GM23338 (cell line): ENCODE measurements around the gene TMEM8B. TPM values are rescaled to one million over a fixed set of nuclear protein-coding genes. Genes with fewer than 3 reads are reported as not detected.

Experiments used
- ATAC-seq: fragments of 200-7000 bp; cut with Tn5 transposase; 3 replicates; pipeline ENCODE4 v1.9.1; 2020
- DNase-seq: peaks from one replicate; pipeline ENCODE4 v3.0.0-alpha.2; 2015; ENCODE audit warnings: low spot score
- H2AFZ ChIP-seq: fragments of 200-600 bp; sonication (generic); 2 replicates; pipeline ENCODE4 v1.8.0; 2016; ENCODE audit warnings: antibody characterized with exemption, mild to moderate bottlenecking, moderate library complexity
- H3F3A ChIP-seq: fragments of 200-600 bp; sonication (generic); replicated peaks from 2 replicates; pipeline ENCODE4 v1.8.0; 2017; ENCODE audit warnings: antibody characterized with exemption, mixed run types, low read depth
- H3K27ac ChIP-seq: fragments of 200-600 bp; sonication (generic); 2 replicates; pipeline ENCODE4 v1.6.1; 2016; ENCODE audit warnings: low read depth
- H3K27me3 ChIP-seq: fragments of 200-600 bp; sonication (generic); 2 replicates; pipeline ENCODE4 v1.8.0; 2016; ENCODE audit warnings: mild to moderate bottlenecking, mixed run types, moderate library complexity; ENCODE audit not compliant: insufficient read depth
- H3K36me3 ChIP-seq: fragments of 200-600 bp; sonication (generic); 2 replicates; pipeline ENCODE4 v1.8.0; 2016; ENCODE audit warnings: mild to moderate bottlenecking; ENCODE audit not compliant: insufficient read depth
- H3K4me1 ChIP-seq: fragments of 200-600 bp; sonication (generic); 2 replicates; pipeline ENCODE4 v1.8.0; 2016; ENCODE audit warnings: mild to moderate bottlenecking, moderate library complexity; ENCODE audit not compliant: insufficient read depth
- H3K4me2 ChIP-seq: fragments of 200-600 bp; sonication (generic); 2 replicates; pipeline ENCODE4 v1.7.1; 2017; ENCODE audit warnings: mixed run types
- H3K4me3 ChIP-seq: fragments of 200-600 bp; sonication (generic); 2 replicates; pipeline ENCODE4 v1.6.1; 2016; ENCODE audit warnings: mixed run types
- H3K79me2 ChIP-seq: fragments of 200-600 bp; sonication (generic); replicated peaks from 2 replicates; pipeline ENCODE4 v1.8.0; 2017; ENCODE audit warnings: mild to moderate bottlenecking; ENCODE audit not compliant: insufficient read depth
- H3K9me2 ChIP-seq: fragments of 200-600 bp; sonication (generic); 2 replicates; pipeline ENCODE4 v1.8.0; 2017; ENCODE audit not compliant: insufficient read depth
- H4K20me1 ChIP-seq: fragments of 200-600 bp; sonication (generic); replicated peaks from 2 replicates; pipeline ENCODE4 v1.8.0; 2017; ENCODE audit warnings: mild to moderate bottlenecking; ENCODE audit not compliant: insufficient read depth
- H3K27ac Mint-ChIP-seq: 2 replicates; pipeline ENCODE4 v1.8.0; 2020; ENCODE audit warnings: inconsistent platforms, mild to moderate bottlenecking, moderate library complexity, mixed read lengths
- H3K27me3 Mint-ChIP-seq: 3 replicates; pipeline ENCODE4 v1.8.0; 2022; ENCODE audit warnings: low read depth, mild to moderate bottlenecking, moderate library complexity, mixed read lengths, inconsistent platforms; ENCODE audit not compliant: insufficient read depth, poor library complexity
- H3K36me3 Mint-ChIP-seq: 3 replicates; pipeline ENCODE4 v1.8.0; 2021; ENCODE audit warnings: low read depth, mild to moderate bottlenecking, inconsistent platforms, moderate library complexity, mixed read lengths
- H3K4me1 Mint-ChIP-seq: 3 replicates; pipeline ENCODE4 v1.8.0; 2020; ENCODE audit warnings: mild to moderate bottlenecking, inconsistent platforms, mixed read lengths
- H3K4me3 Mint-ChIP-seq: 3 replicates; pipeline ENCODE4 v1.8.0; 2021; ENCODE audit warnings: moderate library complexity, mild to moderate bottlenecking, inconsistent platforms, mixed read lengths
- H3K9me3 Mint-ChIP-seq: 3 replicates; pipeline ENCODE4 v1.8.0; 2020; ENCODE audit warnings: moderate library complexity, mild to moderate bottlenecking, inconsistent platforms, mixed read lengths
- CREB1 ChIP-seq: fragments of 250-450 bp; sonication (Bioruptor Pico); IDR thresholded peaks from 2 replicates; pipeline ENCODE4 v1.5.0; 2020; ENCODE audit warnings: low read depth, mild to moderate bottlenecking, moderate library complexity
- EZH2 ChIP-seq: fragments of 200-600 bp; sonication (generic); IDR thresholded peaks from one replicate; pipeline ENCODE4 v1.8.0; 2017; ENCODE audit warnings: antibody characterized with exemption, mild to moderate bottlenecking, low read depth; ENCODE audit not compliant: unreplicated experiment
- EZH2phosphoT487 ChIP-seq: fragments of 200-600 bp; sonication (generic); IDR thresholded peaks from one replicate; pipeline ENCODE4 v1.8.1; 2018; ENCODE audit warnings: antibody characterized with exemption; ENCODE audit not compliant: unreplicated experiment
- JUNB ChIP-seq: IDR thresholded peaks from one replicate; pipeline ENCODE4 v1.6.1; 2016; ENCODE audit warnings: antibody characterized with exemption; ENCODE audit not compliant: unreplicated experiment
- NANOG ChIP-seq: IDR thresholded peaks from 2 replicates; pipeline ENCODE4 v1.6.1; 2016; ENCODE audit warnings: antibody characterized with exemption, borderline replicate concordance
- POLR2AphosphoS5 ChIP-seq: IDR thresholded peaks from 2 replicates; pipeline ENCODE4 v1.6.1; 2016; ENCODE audit warnings: antibody characterized with exemption, low read depth
- STAT1 ChIP-seq: IDR thresholded peaks from one replicate; pipeline ENCODE4 v1.6.1; 2016; ENCODE audit warnings: antibody characterized with exemption; ENCODE audit not compliant: unreplicated experiment
- ZNF114 ChIP-seq: fragments of 250-450 bp; sonication (Bioruptor Pico); IDR thresholded peaks from 2 replicates; pipeline ENCODE4 v1.5.0; 2020; ENCODE audit warnings: mild to moderate bottlenecking, moderate library complexity
- ZNF331 ChIP-seq: fragments of 250-450 bp; sonication (Bioruptor Pico); IDR thresholded peaks from 2 replicates; pipeline ENCODE4 v1.5.0; 2020; ENCODE audit warnings: low read depth, mild to moderate bottlenecking, moderate library complexity
- polyA plus RNA-seq: library from polyadenylated mRNA; unstranded; fragments of >200 nt; fragmentation: Nextera tagmentation; extraction: Ambion mirVana; gene quantifications from 2 replicates; pipeline ENCODE4 v1.2.1, GENCODE V29; 2016
- total RNA-seq: library from RNA; depleted of rRNA; stranded (reverse); fragments of >200 nt; shearing (Covaris generic); gene quantifications from 2 replicates; pipeline ENCODE4 v1.2.3, GENCODE V29; 2014
- TF ChIP-seq, protein P1 (sequence below): IDR thresholded peaks from 2 replicates; pipeline ENCODE4 v1.6.1; 2016; ENCODE audit warnings: antibody characterized with exemption
- TF ChIP-seq, protein P2 (sequence below): fragments of 250-450 bp; sonication (Bioruptor Pico); IDR thresholded peaks from 2 replicates; pipeline ENCODE4 v1.5.0; 2020; ENCODE audit warnings: mild to moderate bottlenecking, moderate library complexity
- TF ChIP-seq, protein P3 (sequence below): IDR thresholded peaks from one replicate; pipeline ENCODE4 v1.6.1; 2018; ENCODE audit warnings: antibody characterized with exemption; ENCODE audit not compliant: unreplicated experiment
- TF ChIP-seq, protein P4 (sequence below), 2 experiments: fragments of 200-600 bp in 1 of 2; sonication (generic) in 1 of 2; conservative IDR thresholded peaks; 2 replicates each; pipeline versions ENCODE4 v1.5.1 to v1.6.1; 2016 to 2017; ENCODE audit warnings: antibody characterized with exemption in 2 of 2, low read depth in 2 of 2, mild to moderate bottlenecking in 2 of 2, moderate library complexity in 1 of 2

The TMEM8B gene
- total and polyA plus RNA-seq, 2 experiments from 2014 or later: 4.2 to 5.5 TPM

DNA sequence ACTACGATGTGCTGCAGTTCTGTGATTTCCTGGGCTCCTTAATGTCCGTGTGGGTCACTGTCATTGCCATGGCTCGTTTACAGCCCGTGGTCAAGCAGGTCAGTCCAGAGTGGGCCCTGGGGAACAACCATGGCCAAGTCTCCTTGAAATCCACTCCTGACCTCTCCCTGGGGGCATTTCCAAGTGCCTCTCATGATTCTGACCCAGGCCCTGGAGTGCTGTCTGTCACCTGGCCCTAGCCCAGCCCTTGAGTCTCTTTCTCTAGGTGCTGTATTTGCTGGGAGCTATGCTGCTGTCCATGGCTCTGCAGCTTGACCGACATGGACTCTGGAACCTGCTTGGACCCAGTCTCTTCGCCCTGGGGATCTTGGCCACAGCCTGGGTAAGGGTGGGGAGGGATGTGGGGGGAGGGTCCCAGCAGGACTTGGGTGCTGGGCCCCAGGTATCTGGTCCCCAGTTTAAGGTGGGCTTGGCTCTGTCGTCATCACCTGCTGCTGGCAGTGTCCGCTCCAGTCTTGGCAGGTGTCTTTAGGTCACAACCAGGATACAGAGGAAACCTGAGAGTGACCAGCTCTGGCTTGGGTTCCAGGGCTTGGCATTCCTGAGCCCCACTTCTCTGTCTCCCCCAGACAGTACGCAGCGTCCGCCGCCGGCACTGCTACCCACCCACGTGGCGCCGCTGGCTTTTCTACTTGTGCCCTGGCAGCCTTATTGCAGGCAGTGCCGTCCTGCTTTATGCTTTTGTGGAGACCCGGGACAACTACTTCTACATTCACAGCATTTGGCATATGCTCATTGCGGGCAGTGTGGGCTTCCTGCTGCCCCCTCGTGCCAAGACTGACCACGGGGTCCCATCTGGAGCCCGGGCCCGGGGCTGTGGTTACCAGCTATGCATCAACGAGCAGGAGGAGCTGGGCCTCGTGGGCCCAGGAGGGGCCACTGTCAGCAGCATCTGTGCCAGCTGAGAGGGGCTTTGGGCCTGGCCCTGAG lies 24.1 kb downstream of the TMEM8B start:
- no peaks in the 10 kb centered on the region for H3K4me1 Mint-ChIP-seq
- H3K27ac Mint-ChIP-seq: no peak overlapping the region
- H3K4me2 ChIP-seq: no peak overlapping the region

More for the DNA sequence above, 24.1 kb downstream of the TMEM8B start:
- TF ChIP-seq EZH2 (no peak), ZNF331 (no peak), NANOG (no peak), STAT1 (no peak), ZNF114 (CRISPR knock-in tag) (no peak), POLR2AphosphoS5 (no peak), JUNB (no peak), CREB1 (CRISPR knock-in tag) (no peak), EZH2phosphoT487 (no peak)
- TF ChIP-seq, protein P1, sequence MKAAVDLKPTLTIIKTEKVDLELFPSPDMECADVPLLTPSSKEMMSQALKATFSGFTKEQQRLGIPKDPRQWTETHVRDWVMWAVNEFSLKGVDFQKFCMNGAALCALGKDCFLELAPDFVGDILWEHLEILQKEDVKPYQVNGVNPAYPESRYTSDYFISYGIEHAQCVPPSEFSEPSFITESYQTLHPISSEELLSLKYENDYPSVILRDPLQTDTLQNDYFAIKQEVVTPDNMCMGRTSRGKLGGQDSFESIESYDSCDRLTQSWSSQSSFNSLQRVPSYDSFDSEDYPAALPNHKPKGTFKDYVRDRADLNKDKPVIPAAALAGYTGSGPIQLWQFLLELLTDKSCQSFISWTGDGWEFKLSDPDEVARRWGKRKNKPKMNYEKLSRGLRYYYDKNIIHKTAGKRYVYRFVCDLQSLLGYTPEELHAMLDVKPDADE: no peak
- TF ChIP-seq, protein P2, sequence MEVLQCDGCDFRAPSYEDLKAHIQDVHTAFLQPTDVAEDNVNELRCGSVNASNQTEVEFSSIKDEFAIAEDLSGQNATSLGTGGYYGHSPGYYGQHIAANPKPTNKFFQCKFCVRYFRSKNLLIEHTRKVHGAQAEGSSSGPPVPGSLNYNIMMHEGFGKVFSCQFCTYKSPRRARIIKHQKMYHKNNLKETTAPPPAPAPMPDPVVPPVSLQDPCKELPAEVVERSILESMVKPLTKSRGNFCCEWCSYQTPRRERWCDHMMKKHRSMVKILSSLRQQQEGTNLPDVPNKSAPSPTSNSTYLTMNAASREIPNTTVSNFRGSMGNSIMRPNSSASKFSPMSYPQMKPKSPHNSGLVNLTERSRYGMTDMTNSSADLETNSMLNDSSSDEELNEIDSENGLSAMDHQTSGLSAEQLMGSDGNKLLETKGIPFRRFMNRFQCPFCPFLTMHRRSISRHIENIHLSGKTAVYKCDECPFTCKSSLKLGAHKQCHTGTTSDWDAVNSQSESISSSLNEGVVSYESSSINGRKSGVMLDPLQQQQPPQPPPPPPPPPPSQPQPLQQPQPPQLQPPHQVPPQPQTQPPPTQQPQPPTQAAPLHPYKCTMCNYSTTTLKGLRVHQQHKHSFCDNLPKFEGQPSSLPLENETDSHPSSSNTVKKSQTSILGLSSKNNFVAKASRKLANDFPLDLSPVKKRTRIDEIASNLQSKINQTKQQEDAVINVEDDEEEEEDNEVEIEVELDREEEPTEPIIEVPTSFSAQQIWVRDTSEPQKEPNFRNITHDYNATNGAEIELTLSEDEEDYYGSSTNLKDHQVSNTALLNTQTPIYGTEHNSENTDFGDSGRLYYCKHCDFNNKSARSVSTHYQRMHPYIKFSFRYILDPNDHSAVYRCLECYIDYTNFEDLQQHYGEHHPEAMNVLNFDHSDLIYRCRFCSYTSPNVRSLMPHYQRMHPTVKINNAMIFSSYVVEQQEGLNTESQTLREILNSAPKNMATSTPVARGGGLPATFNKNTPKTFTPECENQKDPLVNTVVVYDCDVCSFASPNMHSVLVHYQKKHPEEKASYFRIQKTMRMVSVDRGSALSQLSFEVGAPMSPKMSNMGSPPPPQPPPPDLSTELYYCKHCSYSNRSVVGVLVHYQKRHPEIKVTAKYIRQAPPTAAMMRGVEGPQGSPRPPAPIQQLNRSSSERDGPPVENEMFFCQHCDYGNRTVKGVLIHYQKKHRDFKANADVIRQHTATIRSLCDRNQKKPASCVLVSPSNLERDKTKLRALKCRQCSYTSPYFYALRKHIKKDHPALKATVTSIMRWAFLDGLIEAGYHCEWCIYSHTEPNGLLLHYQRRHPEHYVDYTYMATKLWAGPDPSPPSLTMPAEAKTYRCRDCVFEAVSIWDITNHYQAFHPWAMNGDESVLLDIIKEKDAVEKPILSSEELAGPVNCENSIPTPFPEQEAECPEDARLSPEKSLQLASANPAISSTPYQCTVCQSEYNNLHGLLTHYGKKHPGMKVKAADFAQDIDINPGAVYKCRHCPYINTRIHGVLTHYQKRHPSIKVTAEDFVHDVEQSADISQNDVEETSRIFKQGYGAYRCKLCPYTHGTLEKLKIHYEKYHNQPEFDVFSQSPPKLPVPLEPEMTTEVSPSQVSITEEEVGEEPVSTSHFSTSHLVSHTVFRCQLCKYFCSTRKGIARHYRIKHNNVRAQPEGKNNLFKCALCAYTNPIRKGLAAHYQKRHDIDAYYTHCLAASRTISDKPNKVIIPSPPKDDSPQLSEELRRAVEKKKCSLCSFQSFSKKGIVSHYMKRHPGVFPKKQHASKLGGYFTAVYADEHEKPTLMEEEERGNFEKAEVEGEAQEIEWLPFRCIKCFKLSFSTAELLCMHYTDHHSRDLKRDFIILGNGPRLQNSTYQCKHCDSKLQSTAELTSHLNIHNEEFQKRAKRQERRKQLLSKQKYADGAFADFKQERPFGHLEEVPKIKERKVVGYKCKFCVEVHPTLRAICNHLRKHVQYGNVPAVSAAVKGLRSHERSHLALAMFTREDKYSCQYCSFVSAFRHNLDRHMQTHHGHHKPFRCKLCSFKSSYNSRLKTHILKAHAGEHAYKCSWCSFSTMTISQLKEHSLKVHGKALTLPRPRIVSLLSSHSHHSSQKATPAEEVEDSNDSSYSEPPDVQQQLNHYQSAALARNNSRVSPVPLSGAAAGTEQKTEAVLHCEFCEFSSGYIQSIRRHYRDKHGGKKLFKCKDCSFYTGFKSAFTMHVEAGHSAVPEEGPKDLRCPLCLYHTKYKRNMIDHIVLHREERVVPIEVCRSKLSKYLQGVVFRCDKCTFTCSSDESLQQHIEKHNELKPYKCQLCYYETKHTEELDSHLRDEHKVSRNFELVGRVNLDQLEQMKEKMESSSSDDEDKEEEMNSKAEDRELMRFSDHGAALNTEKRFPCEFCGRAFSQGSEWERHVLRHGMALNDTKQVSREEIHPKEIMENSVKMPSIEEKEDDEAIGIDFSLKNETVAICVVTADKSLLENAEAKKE (CRISPR knock-in tag): no peak
- TF ChIP-seq, protein P3, sequence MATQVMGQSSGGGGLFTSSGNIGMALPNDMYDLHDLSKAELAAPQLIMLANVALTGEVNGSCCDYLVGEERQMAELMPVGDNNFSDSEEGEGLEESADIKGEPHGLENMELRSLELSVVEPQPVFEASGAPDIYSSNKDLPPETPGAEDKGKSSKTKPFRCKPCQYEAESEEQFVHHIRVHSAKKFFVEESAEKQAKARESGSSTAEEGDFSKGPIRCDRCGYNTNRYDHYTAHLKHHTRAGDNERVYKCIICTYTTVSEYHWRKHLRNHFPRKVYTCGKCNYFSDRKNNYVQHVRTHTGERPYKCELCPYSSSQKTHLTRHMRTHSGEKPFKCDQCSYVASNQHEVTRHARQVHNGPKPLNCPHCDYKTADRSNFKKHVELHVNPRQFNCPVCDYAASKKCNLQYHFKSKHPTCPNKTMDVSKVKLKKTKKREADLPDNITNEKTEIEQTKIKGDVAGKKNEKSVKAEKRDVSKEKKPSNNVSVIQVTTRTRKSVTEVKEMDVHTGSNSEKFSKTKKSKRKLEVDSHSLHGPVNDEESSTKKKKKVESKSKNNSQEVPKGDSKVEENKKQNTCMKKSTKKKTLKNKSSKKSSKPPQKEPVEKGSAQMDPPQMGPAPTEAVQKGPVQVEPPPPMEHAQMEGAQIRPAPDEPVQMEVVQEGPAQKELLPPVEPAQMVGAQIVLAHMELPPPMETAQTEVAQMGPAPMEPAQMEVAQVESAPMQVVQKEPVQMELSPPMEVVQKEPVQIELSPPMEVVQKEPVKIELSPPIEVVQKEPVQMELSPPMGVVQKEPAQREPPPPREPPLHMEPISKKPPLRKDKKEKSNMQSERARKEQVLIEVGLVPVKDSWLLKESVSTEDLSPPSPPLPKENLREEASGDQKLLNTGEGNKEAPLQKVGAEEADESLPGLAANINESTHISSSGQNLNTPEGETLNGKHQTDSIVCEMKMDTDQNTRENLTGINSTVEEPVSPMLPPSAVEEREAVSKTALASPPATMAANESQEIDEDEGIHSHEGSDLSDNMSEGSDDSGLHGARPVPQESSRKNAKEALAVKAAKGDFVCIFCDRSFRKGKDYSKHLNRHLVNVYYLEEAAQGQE: no peak
- TF ChIP-seq, protein P4, sequence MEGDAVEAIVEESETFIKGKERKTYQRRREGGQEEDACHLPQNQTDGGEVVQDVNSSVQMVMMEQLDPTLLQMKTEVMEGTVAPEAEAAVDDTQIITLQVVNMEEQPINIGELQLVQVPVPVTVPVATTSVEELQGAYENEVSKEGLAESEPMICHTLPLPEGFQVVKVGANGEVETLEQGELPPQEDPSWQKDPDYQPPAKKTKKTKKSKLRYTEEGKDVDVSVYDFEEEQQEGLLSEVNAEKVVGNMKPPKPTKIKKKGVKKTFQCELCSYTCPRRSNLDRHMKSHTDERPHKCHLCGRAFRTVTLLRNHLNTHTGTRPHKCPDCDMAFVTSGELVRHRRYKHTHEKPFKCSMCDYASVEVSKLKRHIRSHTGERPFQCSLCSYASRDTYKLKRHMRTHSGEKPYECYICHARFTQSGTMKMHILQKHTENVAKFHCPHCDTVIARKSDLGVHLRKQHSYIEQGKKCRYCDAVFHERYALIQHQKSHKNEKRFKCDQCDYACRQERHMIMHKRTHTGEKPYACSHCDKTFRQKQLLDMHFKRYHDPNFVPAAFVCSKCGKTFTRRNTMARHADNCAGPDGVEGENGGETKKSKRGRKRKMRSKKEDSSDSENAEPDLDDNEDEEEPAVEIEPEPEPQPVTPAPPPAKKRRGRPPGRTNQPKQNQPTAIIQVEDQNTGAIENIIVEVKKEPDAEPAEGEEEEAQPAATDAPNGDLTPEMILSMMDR (conservative IDR thresholded peaks at IDR 0.05; ENCODE audit: low read depth in 2 of 2): no peak
- Mint-ChIP-seq H3K36me3 (peaks cover under 1% of the 10 kb centered on the region; the same call in 2 of the 3 replicates), H3K27me3 (peaks cover 2% of the 10 kb centered on the region), H3K9me3 (no peaks in the 10 kb centered on the region), H3K4me3 (no peak overlapping the region)
- H2AFZ ChIP-seq: no peak overlapping the region
- no peaks in the 10 kb centered on the region for H3K36me3 ChIP-seq
- H3K9me2 ChIP-seq: no peaks in the 10 kb centered on the region
- no peaks in the 10 kb centered on the region for H3K4me1 ChIP-seq
- H4K20me1 ChIP-seq: no peaks in the 10 kb centered on the region
- no peaks in the 10 kb centered on the region for H3F3A ChIP-seq
- H3K79me2 ChIP-seq: no peaks in the 10 kb centered on the region
- no peaks in the 10 kb centered on the region for H3K27me3 ChIP-seq
- ATAC-seq (no peak), DNase-seq (no peak)
- H3K27ac ChIP-seq: no peak overlapping the region
- no peak overlapping the region for H3K4me3 ChIP-seq
